Eye (tissue), 1 donor: ENCODE results near the gene KAT6B.
"Not testable (repeated sequence)": the region's sequence is repeated elsewhere in the genome, so short reads cannot be mapped to it uniquely, and the experiment has no call there.

Experiments used
- DNase-seq: peaks from one replicate; pipeline ENCODE4 v3.0.0-alpha.2; 2015

Gene KAT6B

GRCh38 chr10:75043256-75044131 lies 217.1 kb downstream of the KAT6B start:
- no peak for DNase-seq

- DNase-seq, result no peak
Observed at GRCh38 chr10:75048669-75049098, 222.3 kb downstream of the KAT6B start.

GRCh38 chr10:75049316-75050148 lies 223.1 kb downstream of the KAT6B start:
- no peak for DNase-seq

- DNase-seq, result no peak
Observed at GRCh38 chr10:75050149-75050919, 223.9 kb downstream of the KAT6B start.

- DNase-seq, result no peak
Observed at GRCh38 chr10:75051308-75051707, 224.9 kb downstream of the KAT6B start.

GRCh38 chr10:75055896-75056406 lies 229.6 kb downstream of the KAT6B start:
- not testable (repeated sequence) for DNase-seq

- DNase-seq, result no peak
Observed at GRCh38 chr10:75057680-75058079, 231.3 kb downstream of the KAT6B start.

GRCh38 chr10:75058161-75058560 lies 231.8 kb downstream of the KAT6B start:
- no peak for DNase-seq

GRCh38 chr10:75061709-75062505 lies 235.5 kb downstream of the KAT6B start:
- DNase-seq, result no peak

- DNase-seq, result peak; percentile 77
Observed at GRCh38 chr10:75062506-75063299, 236.3 kb downstream of the KAT6B start.

GRCh38 chr10:75063461-75064230 lies 237.2 kb downstream of the KAT6B start:
- no peak for DNase-seq

GRCh38 chr10:75065076-75065475 lies 238.7 kb downstream of the KAT6B start:
- DNase-seq, result no peak

GRCh38 chr10:75066271-75066670 lies 239.9 kb downstream of the KAT6B start:
- DNase-seq, result no peak

GRCh38 chr10:75067272-75067671 lies 240.9 kb downstream of the KAT6B start:
- DNase-seq, result no peak

GRCh38 chr10:75068523-75068922 lies 242.1 kb downstream of the KAT6B start:
- DNase-seq, result peak; percentile 36

GRCh38 chr10:75070476-75070875 lies 244.1 kb downstream of the KAT6B start:
- no peak for DNase-seq

GRCh38 chr10:75070961-75071428 lies 244.6 kb downstream of the KAT6B start:
- DNase-seq, result peak; percentile 54

GRCh38 chr10:75071756-75072155 lies 245.4 kb downstream of the KAT6B start:
- DNase-seq, result no peak

- no peak for DNase-seq
Observed at GRCh38 chr10:75072727-75073126, 246.3 kb downstream of the KAT6B start.

- no peak for DNase-seq
Observed at GRCh38 chr10:75073442-75073841, 247.0 kb downstream of the KAT6B start.
